ENCODE data around the gene TMEM165. TPM values are rescaled to one million over a fixed set of nuclear protein-coding genes. Genes with fewer than 3 reads are reported as not detected.

Gene TMEM165
- total and polyA plus RNA-seq, 2 donors (not counting 1 experiment from before 2014, with no cell fraction given) = 108 to 183 TPM

DNA sequence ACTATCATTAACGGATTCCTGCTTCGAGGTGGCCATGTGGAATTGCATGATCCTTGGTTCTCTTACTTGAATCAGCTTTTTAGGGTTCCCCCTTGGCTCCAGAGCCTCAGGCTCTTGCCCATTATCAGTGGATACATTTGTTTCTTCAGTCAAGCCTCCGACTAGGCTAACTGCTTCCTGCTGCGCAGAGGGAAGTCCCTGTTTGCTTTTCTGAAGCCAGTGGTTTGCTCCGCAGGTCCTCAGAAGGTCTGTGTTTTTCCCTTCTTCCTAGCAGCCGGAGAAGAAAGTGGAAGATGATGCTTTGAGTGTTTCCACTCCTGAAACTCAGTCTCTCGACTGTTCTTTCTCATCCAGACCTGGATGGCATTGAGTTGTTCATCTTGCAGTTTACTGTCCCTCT is 29.1 kb upstream of the TMEM165 start:
- H3K4me1 ChIP-seq (ENCODE audit: control insufficient read depth, extremely low read depth, insufficient read depth, low read length) = no peaks in the 10 kb centered on the region
- TF ChIP-seq, protein P1, sequence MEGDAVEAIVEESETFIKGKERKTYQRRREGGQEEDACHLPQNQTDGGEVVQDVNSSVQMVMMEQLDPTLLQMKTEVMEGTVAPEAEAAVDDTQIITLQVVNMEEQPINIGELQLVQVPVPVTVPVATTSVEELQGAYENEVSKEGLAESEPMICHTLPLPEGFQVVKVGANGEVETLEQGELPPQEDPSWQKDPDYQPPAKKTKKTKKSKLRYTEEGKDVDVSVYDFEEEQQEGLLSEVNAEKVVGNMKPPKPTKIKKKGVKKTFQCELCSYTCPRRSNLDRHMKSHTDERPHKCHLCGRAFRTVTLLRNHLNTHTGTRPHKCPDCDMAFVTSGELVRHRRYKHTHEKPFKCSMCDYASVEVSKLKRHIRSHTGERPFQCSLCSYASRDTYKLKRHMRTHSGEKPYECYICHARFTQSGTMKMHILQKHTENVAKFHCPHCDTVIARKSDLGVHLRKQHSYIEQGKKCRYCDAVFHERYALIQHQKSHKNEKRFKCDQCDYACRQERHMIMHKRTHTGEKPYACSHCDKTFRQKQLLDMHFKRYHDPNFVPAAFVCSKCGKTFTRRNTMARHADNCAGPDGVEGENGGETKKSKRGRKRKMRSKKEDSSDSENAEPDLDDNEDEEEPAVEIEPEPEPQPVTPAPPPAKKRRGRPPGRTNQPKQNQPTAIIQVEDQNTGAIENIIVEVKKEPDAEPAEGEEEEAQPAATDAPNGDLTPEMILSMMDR (conservative IDR thresholded peaks at IDR 0.05 in 1 of 2, IDR thresholded peaks at IDR 0.05 in 1 of 2; ENCODE audit: low read depth in 1 of 2, low read length in 2 of 2) = no peak
- TF ChIP-seq EZH2 (IDR thresholded peaks at IDR 0.05; ENCODE audit: low read length, missing control alignments) = no peak
- no peaks in the 10 kb centered on the region for H3K9me3 ChIP-seq (ENCODE audit: control insufficient read depth, insufficient read depth, low read depth, low read length)
- H3K79me2 ChIP-seq (ENCODE audit: control insufficient read depth, insufficient read depth, low read length) = no peaks in the 10 kb centered on the region
- H2AFZ ChIP-seq (ENCODE audit: low read length) = no peak overlapping the region
- DNase-seq (ENCODE audit: low read depth in 2 of 2) = no peak
- no peaks in the 10 kb centered on the region for H3K27me3 ChIP-seq (ENCODE audit: control insufficient read depth, insufficient read depth, low read length)
- H3K4me3 ChIP-seq (replicated peaks in 1 of 4; ENCODE audit: control extremely low read depth in 1 of 4, insufficient read depth in 1 of 4, low read depth in 3 of 4, low read length in 4 of 4) = no peak overlapping the region
- no peaks in the 10 kb centered on the region for H3K36me3 ChIP-seq (ENCODE audit: control insufficient read depth, insufficient read depth, low read length)
- no peak overlapping the region for H3K27ac ChIP-seq (ENCODE audit: insufficient read depth, low read length)
- no peaks in the 10 kb centered on the region for H4K20me1 ChIP-seq (ENCODE audit: control insufficient read depth, extremely low read depth, insufficient read depth, low read length)
- no peak overlapping the region for H3K4me2 ChIP-seq (ENCODE audit: extremely low read depth, insufficient read depth, low read length)
- no peak overlapping the region for H3K9ac ChIP-seq (ENCODE audit: insufficient read depth, low read length)

- H2AFZ ChIP-seq (ENCODE audit: low read length) = no peak overlapping the region
- no peak for DNase-seq (ENCODE audit: low read depth in 2 of 2)
- no peaks in the 10 kb centered on the region for H3K79me2 ChIP-seq (ENCODE audit: control insufficient read depth, insufficient read depth, low read length)
- H3K4me3 ChIP-seq (replicated peaks in 1 of 4; ENCODE audit: control extremely low read depth in 1 of 4, insufficient read depth in 1 of 4, low read depth in 3 of 4, low read length in 4 of 4) = no peak overlapping the region
- no peaks in the 10 kb centered on the region for H4K20me1 ChIP-seq (ENCODE audit: control insufficient read depth, extremely low read depth, insufficient read depth, low read length)
- no peak overlapping the region for H3K27ac ChIP-seq (ENCODE audit: insufficient read depth, low read length)
- no peak for TF ChIP-seq EZH2 (IDR thresholded peaks at IDR 0.05; ENCODE audit: low read length, missing control alignments)
- TF ChIP-seq, protein P1 (conservative IDR thresholded peaks at IDR 0.05 in 1 of 2, IDR thresholded peaks at IDR 0.05 in 1 of 2; ENCODE audit: low read depth in 1 of 2, low read length in 2 of 2) = no peak
- no peak overlapping the region for H3K9ac ChIP-seq (ENCODE audit: insufficient read depth, low read length)
- no peaks in the 10 kb centered on the region for H3K36me3 ChIP-seq (ENCODE audit: control insufficient read depth, insufficient read depth, low read length)
- H3K4me1 ChIP-seq (ENCODE audit: control insufficient read depth, extremely low read depth, insufficient read depth, low read length) = no peaks in the 10 kb centered on the region
- no peak overlapping the region for H3K4me2 ChIP-seq (ENCODE audit: extremely low read depth, insufficient read depth, low read length)
- no peaks in the 10 kb centered on the region for H3K9me3 ChIP-seq (ENCODE audit: control insufficient read depth, insufficient read depth, low read depth, low read length)
- no peaks in the 10 kb centered on the region for H3K27me3 ChIP-seq (ENCODE audit: control insufficient read depth, insufficient read depth, low read length)
Observed at GRCh38 chr4:55367084-55367722, 28.6 kb upstream of the TMEM165 start.

- H3K27ac ChIP-seq (ENCODE audit: insufficient read depth, low read length) = no peak overlapping the region
- TF ChIP-seq, protein P1 (conservative IDR thresholded peaks at IDR 0.05 in 1 of 2, IDR thresholded peaks at IDR 0.05 in 1 of 2; ENCODE audit: low read depth in 1 of 2, low read length in 2 of 2) = no peak
- no peak for TF ChIP-seq EZH2 (IDR thresholded peaks at IDR 0.05; ENCODE audit: low read length, missing control alignments)
- no peak overlapping the region for H3K4me2 ChIP-seq (ENCODE audit: extremely low read depth, insufficient read depth, low read length)
- no peaks in the 10 kb centered on the region for H3K9me3 ChIP-seq (ENCODE audit: control insufficient read depth, insufficient read depth, low read depth, low read length)
- no peaks in the 10 kb centered on the region for H3K36me3 ChIP-seq (ENCODE audit: control insufficient read depth, insufficient read depth, low read length)
- H4K20me1 ChIP-seq (ENCODE audit: control insufficient read depth, extremely low read depth, insufficient read depth, low read length) = no peaks in the 10 kb centered on the region
- H3K27me3 ChIP-seq (ENCODE audit: control insufficient read depth, insufficient read depth, low read length) = no peaks in the 10 kb centered on the region
- H3K9ac ChIP-seq (ENCODE audit: insufficient read depth, low read length) = no peak overlapping the region
- no peaks in the 10 kb centered on the region for H3K4me1 ChIP-seq (ENCODE audit: control insufficient read depth, extremely low read depth, insufficient read depth, low read length)
- H2AFZ ChIP-seq (ENCODE audit: low read length) = no peak overlapping the region
- no peak for DNase-seq (ENCODE audit: low read depth in 2 of 2)
- H3K79me2 ChIP-seq (ENCODE audit: control insufficient read depth, insufficient read depth, low read length) = no peaks in the 10 kb centered on the region
- H3K4me3 ChIP-seq (replicated peaks in 1 of 4; ENCODE audit: control extremely low read depth in 1 of 4, insufficient read depth in 1 of 4, low read depth in 3 of 4, low read length in 4 of 4) = no peak overlapping the region
Observed at GRCh38 chr4:55369968-55370367, 25.8 kb upstream of the TMEM165 start.

Measured in fibroblast of lung (primary cell).